Measurements from ENCODE around the gene MGRN1. TPM values are rescaled to one million over a fixed set of nuclear protein-coding genes. Genes with fewer than 3 reads are reported as not detected.

Gene MGRN1
- total RNA-seq, 1 experiment from 2014 or later = 105 TPM

- CTCF ChIA-PET = no interaction called here
These were observed 23.4 kb upstream of the MGRN1 start for GRCh38 chr16:4601036-4601863.

GRCh38 chr16:4601864-4602186 lies 22.8 kb upstream of the MGRN1 start:
- DNase-seq = no peak
- H3K4me1 Mint-ChIP-seq (ENCODE audit: low read depth, unreplicated experiment) = no peaks in the 10 kb centered on the region
- no peak for TF ChIP-seq CTCF (IDR thresholded peaks at IDR 0.05; ENCODE audit: unreplicated experiment)
- CTCF ChIA-PET = no interaction called here
- peaks cover 21% of the 10 kb centered on the region for H3K36me3 Mint-ChIP-seq (ENCODE audit: insufficient read depth, unreplicated experiment)
- no TSS peak for BruUV-seq (replicated peaks)
- no peak overlapping the region for H3K4me3 Mint-ChIP-seq (ENCODE audit: low read depth, unreplicated experiment)
- no peak overlapping the region for H3K27ac Mint-ChIP-seq (ENCODE audit: unreplicated experiment)
- peaks cover 73% of the 10 kb centered on the region for H3K27me3 Mint-ChIP-seq (ENCODE audit: unreplicated experiment)
- intact Hi-C loops (cut with micrococcal nuclease; ENCODE audit: unreplicated experiment) = no loop called here
- H3K9me3 Mint-ChIP-seq (ENCODE audit: low read depth, unreplicated experiment) = no peaks in the 10 kb centered on the region

More at GRCh38 chr16:4601036-4601863, 23.4 kb upstream of the MGRN1 start:
- H3K4me3 Mint-ChIP-seq (ENCODE audit: low read depth, unreplicated experiment) = no peak overlapping the region
- no peaks in the 10 kb centered on the region for H3K9me3 Mint-ChIP-seq (ENCODE audit: low read depth, unreplicated experiment)
- H3K36me3 Mint-ChIP-seq (ENCODE audit: insufficient read depth, unreplicated experiment) = peaks cover 15% of the 10 kb centered on the region
- no peak for TF ChIP-seq CTCF (IDR thresholded peaks at IDR 0.05; ENCODE audit: unreplicated experiment)
- intact Hi-C loops (cut with micrococcal nuclease; ENCODE audit: unreplicated experiment) = no loop called here
- H3K27me3 Mint-ChIP-seq (ENCODE audit: unreplicated experiment) = peaks cover 79% of the 10 kb centered on the region
- no peak for DNase-seq
- no peaks in the 10 kb centered on the region for H3K4me1 Mint-ChIP-seq (ENCODE audit: low read depth, unreplicated experiment)
- no peak overlapping the region for H3K27ac Mint-ChIP-seq (ENCODE audit: unreplicated experiment)
- BruUV-seq (replicated peaks) = no TSS peak

- H3K4me3 Mint-ChIP-seq (ENCODE audit: low read depth, unreplicated experiment) = no peak overlapping the region
- peaks cover 26% of the 10 kb centered on the region for H3K36me3 Mint-ChIP-seq (ENCODE audit: insufficient read depth, unreplicated experiment)
- no peak overlapping the region for H3K27ac Mint-ChIP-seq (ENCODE audit: unreplicated experiment)
- CTCF ChIA-PET = no interaction called here
- TF ChIP-seq CTCF (IDR thresholded peaks at IDR 0.05; ENCODE audit: unreplicated experiment) = no peak
- BruUV-seq (replicated peaks) = no TSS peak
- H3K9me3 Mint-ChIP-seq (ENCODE audit: low read depth, unreplicated experiment) = no peaks in the 10 kb centered on the region
- intact Hi-C loops (cut with micrococcal nuclease; ENCODE audit: unreplicated experiment) = no loop called here
- no peaks in the 10 kb centered on the region for H3K4me1 Mint-ChIP-seq (ENCODE audit: low read depth, unreplicated experiment)
- H3K27me3 Mint-ChIP-seq (ENCODE audit: unreplicated experiment) = peaks cover 68% of the 10 kb centered on the region
- no peak for DNase-seq
These were observed 22.3 kb upstream of the MGRN1 start for GRCh38 chr16:4602331-4602730.

GRCh38 chr16:4603624-4604170 lies 20.9 kb upstream of the MGRN1 start:
- CTCF ChIA-PET = no interaction called here
- intact Hi-C loops (cut with micrococcal nuclease; ENCODE audit: unreplicated experiment) = no loop called here
- no peak for DNase-seq
- TF ChIP-seq CTCF (IDR thresholded peaks at IDR 0.05; ENCODE audit: unreplicated experiment) = no peak
- no peak overlapping the region for H3K4me3 Mint-ChIP-seq (ENCODE audit: low read depth, unreplicated experiment)
- peaks cover 39% of the 10 kb centered on the region for H3K36me3 Mint-ChIP-seq (ENCODE audit: insufficient read depth, unreplicated experiment)
- H3K9me3 Mint-ChIP-seq (ENCODE audit: low read depth, unreplicated experiment) = no peaks in the 10 kb centered on the region
- BruUV-seq (replicated peaks) = no TSS peak
- H3K4me1 Mint-ChIP-seq (ENCODE audit: low read depth, unreplicated experiment) = no peaks in the 10 kb centered on the region
- peaks cover 54% of the 10 kb centered on the region for H3K27me3 Mint-ChIP-seq (ENCODE audit: unreplicated experiment)
- no peak overlapping the region for H3K27ac Mint-ChIP-seq (ENCODE audit: unreplicated experiment)
